Esophagus mucosa (tissue), 1 donor: ENCODE data around the gene GDF11. TPM values are rescaled to one million over a fixed set of nuclear protein-coding genes. Genes with fewer than 3 reads are reported as not detected.
"Not testable (repeated sequence)": the region's sequence is repeated elsewhere in the genome, so short reads cannot be mapped to it uniquely, and the experiment has no call there.

Source experiments
- ATAC-seq: fragments of 200-7000 bp; cut with Tn5 transposase; one replicate; pipeline ENCODE4 v1.9.1; 2020
- total RNA-seq: library from RNA; stranded (reverse); gene quantifications from one replicate; pipeline ENCODE4 v1.2.4, GENCODE V29; 2023
- donor health status: DM: yes; HTN: yes; CAD: no.

The GDF11 gene
- total RNA-seq, 1 donor from 2014 or later = 1.2 TPM

GRCh38 chr12:55743406-55744339 is 751 bp downstream of the GDF11 start:
- ATAC-seq = peak; percentile 39

- ATAC-seq = no peak
These were observed 1.6 kb downstream of the GDF11 start for GRCh38 chr12:55744340-55745030.

GRCh38 chr12:55745361-55746173 is 2.6 kb downstream of the GDF11 start:
- no peak for ATAC-seq

GRCh38 chr12:55746174-55746912 is 3.4 kb downstream of the GDF11 start:
- no peak for ATAC-seq

- no peak for ATAC-seq
These were observed 4.0 kb downstream of the GDF11 start for GRCh38 chr12:55746913-55747231.

GRCh38 chr12:55748230-55748993 is 5.5 kb downstream of the GDF11 start:
- ATAC-seq = no peak

GRCh38 chr12:55755246-55755645 is 12.3 kb downstream of the GDF11 start:
- no peak for ATAC-seq

- no peak for ATAC-seq
These were observed 14.8 kb downstream of the GDF11 start for GRCh38 chr12:55757701-55758100.

- not testable (repeated sequence) for ATAC-seq
These were observed 15.7 kb downstream of the GDF11 start for GRCh38 chr12:55758575-55758974.

- ATAC-seq = peak; percentile 37
These were observed 17.7 kb downstream of the GDF11 start for GRCh38 chr12:55760663-55761062.

GRCh38 chr12:55762646-55763045 is 19.7 kb downstream of the GDF11 start:
- ATAC-seq = no peak

GRCh38 chr12:55765736-55766290 is 22.9 kb downstream of the GDF11 start:
- no peak for ATAC-seq

GRCh38 chr12:55767156-55767555 is 24.2 kb downstream of the GDF11 start:
- ATAC-seq = no peak

- ATAC-seq = no peak
These were observed 28.8 kb downstream of the GDF11 start for GRCh38 chr12:55771736-55772135.

- no peak for ATAC-seq
These were observed 34.9 kb downstream of the GDF11 start for GRCh38 chr12:55777856-55778255.

- ATAC-seq = no peak
These were observed 37.8 kb downstream of the GDF11 start for GRCh38 chr12:55780685-55781084.

- ATAC-seq = no peak
These were observed 45.6 kb downstream of the GDF11 start for GRCh38 chr12:55788546-55788945.

GRCh38 chr12:55789171-55789570 is 46.2 kb downstream of the GDF11 start:
- ATAC-seq = no peak

GRCh38 chr12:55789893-55790292 is 47.0 kb downstream of the GDF11 start:
- no peak for ATAC-seq

- no peak for ATAC-seq
These were observed 53.0 kb downstream of the GDF11 start for GRCh38 chr12:55795950-55796349.

GRCh38 chr12:55797068-55797467 is 54.1 kb downstream of the GDF11 start:
- no peak for ATAC-seq
